Suppressor macrophage treated with lipopolysaccharide for 4 hours (primary cell): ENCODE results near the gene ZBTB47.

Experiments
- DNase-seq: peaks from one replicate; pipeline ENCODE4 v3.0.0-alpha.2; 2020

The ZBTB47 gene

GRCh38 chr3:42653303-42653559 lies 266 bp upstream of the ZBTB47 start:
- no peak for DNase-seq

GRCh38 chr3:42654331-42655201 lies 1.1 kb downstream of the ZBTB47 start:
- DNase-seq = peak; percentile 42

- DNase-seq = no peak
These were observed 1.9 kb downstream of the ZBTB47 start for GRCh38 chr3:42655331-42655888.

- no peak for DNase-seq
These were observed 2.6 kb downstream of the ZBTB47 start for GRCh38 chr3:42655980-42656679.

DNA sequence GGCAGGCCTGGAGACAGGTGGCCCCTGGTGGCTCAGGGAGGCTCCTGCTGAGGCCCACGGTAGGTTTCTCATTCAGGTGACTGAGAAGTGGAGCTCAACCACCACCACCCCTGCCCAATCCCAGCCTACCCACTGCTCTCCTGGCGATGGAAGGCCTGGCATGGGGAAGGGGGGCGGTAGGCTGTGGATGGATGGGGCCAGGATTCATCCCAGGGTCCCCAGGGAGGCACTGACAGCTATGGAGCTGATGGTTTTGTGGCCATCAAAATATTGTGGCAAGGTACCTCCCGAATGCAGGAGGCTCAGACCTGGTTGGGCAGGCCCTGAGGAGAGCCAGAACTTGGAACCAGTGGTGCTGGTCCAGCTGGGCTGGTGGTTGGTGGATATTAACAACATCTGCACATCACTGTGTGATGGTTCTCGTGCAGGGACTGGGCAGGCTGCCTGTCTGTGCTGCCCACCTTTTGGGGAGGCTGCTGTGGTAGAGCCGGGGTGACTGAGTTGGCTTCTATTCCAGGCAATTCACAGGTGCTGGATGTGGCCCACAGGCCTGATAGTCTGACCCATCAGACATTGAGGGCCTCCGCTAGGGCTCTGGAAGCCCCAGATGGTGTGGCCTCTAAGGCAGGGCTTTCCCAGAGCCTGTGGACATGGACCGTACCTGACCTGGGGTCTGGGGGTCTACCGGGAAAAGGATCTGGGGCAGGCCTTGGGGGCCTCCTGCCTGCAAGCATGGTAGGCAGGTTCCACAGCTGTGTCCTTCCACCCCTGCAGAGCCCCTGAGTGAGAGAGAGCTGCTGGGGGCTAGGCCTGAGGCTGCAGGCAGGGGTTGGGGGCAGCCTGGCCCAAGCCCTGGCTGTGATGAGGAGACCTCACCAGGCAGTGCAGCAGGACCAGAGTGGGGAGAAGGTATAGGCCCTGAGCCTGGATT lies 3.4 kb downstream of the ZBTB47 start:
- DNase-seq = no peak

- no peak for DNase-seq
These were observed 4.2 kb downstream of the ZBTB47 start for GRCh38 chr3:42657675-42658074.

DNA sequence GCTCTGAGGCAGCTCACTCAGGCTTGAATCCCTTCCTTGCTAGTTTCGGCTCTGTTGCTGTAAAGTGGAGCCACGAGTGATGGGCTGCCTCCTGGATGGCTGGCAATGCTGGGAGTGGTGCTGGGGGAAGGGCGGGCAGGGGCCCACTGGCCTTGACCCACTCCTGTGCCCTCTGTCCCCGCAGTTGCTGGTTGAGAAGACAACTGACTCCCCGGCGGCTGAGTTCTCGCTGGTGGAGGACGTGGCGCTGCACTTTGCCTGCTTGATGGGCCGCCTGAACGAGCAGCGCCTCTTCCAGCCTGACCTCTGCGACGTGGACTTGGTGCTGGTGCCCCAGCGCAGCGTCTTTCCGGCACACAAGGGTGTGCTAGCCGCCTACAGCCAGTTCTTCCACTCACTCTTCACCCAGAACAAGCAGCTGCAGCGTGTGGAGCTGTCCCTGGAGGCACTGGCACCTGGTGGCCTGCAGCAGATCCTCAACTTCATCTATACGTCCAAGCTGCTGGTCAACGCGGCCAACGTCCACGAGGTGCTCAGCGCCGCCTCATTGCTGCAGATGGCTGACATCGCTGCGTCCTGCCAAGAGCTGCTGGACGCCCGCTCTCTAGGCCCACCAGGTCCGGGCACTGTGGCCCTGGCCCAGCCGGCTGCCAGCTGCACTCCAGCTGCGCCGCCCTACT lies 4.7 kb downstream of the ZBTB47 start:
- DNase-seq = no peak

GRCh38 chr3:42658771-42659390 lies 5.4 kb downstream of the ZBTB47 start:
- no peak for DNase-seq

GRCh38 chr3:42659451-42660130 lies 6.1 kb downstream of the ZBTB47 start:
- no peak for DNase-seq

DNA sequence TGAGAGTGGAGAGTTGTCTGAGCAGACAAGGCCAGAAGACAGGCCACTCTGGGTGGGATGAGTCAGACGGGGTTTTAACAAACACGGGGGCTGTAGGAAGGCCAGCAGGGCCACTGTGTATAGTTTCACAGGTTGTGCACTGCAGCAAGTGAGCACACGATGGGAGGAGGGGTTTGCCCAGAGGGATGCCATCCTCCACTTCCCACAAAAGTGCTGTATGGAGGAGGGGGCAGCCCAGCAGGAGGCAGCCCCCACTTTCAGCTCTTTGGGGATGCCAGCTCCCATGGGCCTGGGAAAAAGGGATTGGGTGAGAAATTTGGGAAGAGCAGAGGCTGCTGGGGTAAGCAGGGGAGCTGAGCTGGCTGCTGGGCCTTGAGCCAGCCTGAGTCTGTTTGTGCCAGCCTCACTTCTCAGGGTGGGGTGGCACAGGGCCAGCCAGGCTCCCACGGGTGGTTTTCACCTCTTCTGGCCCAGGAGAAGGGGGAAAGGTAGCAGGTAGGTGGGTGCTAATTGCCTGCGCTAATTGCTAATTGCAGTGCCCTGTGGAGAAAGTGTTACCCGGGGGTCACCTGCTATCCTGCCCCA lies 6.7 kb downstream of the ZBTB47 start:
- DNase-seq = no peak

- no peak for DNase-seq
These were observed 7.4 kb downstream of the ZBTB47 start for GRCh38 chr3:42660898-42661297.

DNA sequence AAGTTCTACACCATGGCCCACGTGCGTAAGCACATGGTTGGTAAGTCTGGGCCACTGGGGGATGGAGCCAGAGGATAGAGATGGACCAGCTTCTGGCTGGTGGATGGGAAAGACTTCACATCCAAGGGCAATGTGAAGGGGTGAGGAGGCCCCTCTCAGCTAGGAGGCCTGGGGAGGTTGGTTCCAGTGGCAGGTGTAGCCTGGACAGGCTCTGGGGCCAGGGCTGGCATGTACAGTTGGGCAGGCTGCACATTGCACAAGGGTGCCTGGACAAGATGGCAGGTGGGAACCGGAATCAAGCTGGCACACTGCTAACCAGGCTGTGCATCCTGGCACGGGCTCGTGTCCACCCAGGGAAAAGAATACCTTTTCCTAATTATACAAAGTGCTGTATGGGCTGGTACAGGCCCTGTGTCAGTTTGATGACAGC lies 8.1 kb downstream of the ZBTB47 start:
- DNase-seq = no peak

GRCh38 chr3:42662037-42662812 lies 8.7 kb downstream of the ZBTB47 start:
- DNase-seq = no peak

- no peak for DNase-seq
These were observed 9.5 kb downstream of the ZBTB47 start for GRCh38 chr3:42662813-42663535.

- no peak for DNase-seq
These were observed 10.3 kb downstream of the ZBTB47 start for GRCh38 chr3:42663581-42664437.

GRCh38 chr3:42664438-42664803 lies 10.9 kb downstream of the ZBTB47 start:
- DNase-seq = no peak

DNA sequence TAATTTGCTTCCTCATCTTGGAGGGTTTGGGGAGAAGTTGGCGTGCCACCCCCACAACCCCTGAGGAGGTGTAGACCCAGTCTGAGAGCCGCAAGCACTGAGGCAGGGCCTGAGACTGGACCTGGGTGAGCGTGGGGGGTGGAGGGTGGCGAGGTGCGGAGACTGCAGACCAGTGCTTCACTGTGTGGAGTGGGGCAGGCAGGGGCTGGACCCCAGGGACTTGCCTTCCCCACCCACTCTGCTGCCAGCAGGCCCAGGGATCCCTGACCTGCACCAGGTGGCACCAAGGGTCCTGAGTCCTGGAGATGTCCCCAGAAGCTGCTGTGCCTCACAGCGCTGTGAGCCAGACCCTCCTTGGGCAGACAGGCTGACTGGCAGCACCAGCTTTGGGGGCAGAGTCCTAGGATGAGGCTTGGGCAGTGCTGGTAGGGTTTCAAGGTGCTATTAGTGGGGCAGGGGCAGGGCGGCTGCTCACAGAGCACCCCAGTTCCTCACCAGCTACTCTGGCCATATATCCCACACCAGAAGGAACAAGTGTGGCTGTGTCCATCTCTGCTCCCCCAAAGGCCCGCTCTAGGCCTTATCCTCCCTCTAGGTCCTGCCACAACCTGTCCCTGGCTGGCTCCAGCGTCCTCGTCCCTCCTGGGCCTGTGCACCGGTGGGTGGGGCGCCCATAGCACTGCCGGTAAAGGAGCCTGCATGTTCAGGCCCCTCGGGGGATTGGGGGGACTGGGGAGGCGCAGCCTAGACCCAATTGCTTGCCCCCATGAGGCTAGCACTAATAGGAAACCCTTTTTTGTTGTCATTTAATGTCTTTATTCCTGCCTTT lies 11.8 kb downstream of the ZBTB47 start:
- no peak for DNase-seq

DNA sequence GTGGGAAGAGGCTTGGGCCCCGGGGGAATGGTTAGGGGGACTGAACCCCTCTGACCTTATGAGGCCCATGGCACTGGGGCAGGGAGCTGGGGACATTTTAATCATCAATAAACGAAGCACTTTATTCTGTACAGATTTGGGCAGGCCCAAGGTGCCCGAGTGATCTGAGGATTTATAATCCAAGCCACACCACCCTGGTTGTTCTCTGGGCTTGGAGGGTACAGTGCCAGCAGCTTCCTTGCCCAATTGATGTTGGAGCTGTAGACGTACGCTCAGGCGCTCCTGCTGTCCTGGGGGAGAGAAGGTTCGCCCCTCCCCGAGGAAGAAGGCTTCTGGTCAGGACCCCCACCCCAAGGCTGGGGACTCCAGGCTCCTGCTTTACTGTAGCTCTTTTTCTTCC lies 12.5 kb downstream of the ZBTB47 start:
- DNase-seq = no peak
